ENCODE data around the gene RGS10. TPM values are rescaled to one million over a fixed set of nuclear protein-coding genes. Genes with fewer than 3 reads are reported as not detected.

RGS10 gene
- total RNA-seq, 1 experiment from 2014 or later = 10.8 TPM

- no peak for TF ChIP-seq CTCF (IDR thresholded peaks at IDR 0.05; ENCODE audit: unreplicated experiment)
- Mint-ChIP-seq H3K36me3 (ENCODE audit: insufficient read depth, unreplicated experiment) (no peaks in the 10 kb centered on the region), H3K27ac (ENCODE audit: unreplicated experiment) (no peak overlapping the region), H3K27me3 (ENCODE audit: unreplicated experiment) (no peaks in the 10 kb centered on the region), H3K9me3 (ENCODE audit: low read depth, unreplicated experiment) (no peaks in the 10 kb centered on the region), H3K4me3 (ENCODE audit: low read depth, unreplicated experiment) (no peak overlapping the region), H3K4me1 (ENCODE audit: low read depth, unreplicated experiment) (no peaks in the 10 kb centered on the region)
- intact Hi-C loops (cut with micrococcal nuclease; ENCODE audit: unreplicated experiment) = no loop called here
- CTCF ChIA-PET = no interaction called here
- DNase-seq = no peak
- no TSS peak for BruUV-seq (replicated peaks)
Observed at GRCh38 chr10:119515511-119516045, 26.9 kb downstream of the RGS10 start.

DNA sequence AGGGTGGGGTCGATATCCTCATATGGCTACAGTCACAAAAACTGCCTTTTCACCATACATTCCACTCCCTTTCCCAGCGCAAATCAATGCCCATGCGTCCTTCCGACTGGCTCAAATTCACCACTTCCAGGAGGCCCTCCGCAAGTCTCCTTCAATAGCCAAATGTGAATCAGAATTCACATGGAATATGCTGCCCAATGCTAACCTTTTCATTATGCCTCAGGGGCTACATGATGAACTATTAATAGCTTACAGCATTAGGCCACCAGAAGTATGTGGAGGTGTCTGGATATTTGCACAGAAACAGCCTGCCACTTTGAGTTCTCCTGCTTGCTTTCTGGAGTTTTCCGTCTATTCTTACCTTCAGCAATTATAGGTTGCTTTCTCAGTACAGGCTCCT is 27.7 kb downstream of the RGS10 start:
- H3K27me3 Mint-ChIP-seq (ENCODE audit: unreplicated experiment) = no peaks in the 10 kb centered on the region
- CTCF ChIA-PET = interaction anchor here (0.6 kb wide), 1 partner anchor 129 kb away, joined by 3 read pairs; no protein-coding TSS in a partner anchor
- no peak overlapping the region for H3K27ac Mint-ChIP-seq (ENCODE audit: unreplicated experiment)
- no TSS peak for BruUV-seq (replicated peaks)
- H3K9me3 Mint-ChIP-seq (ENCODE audit: low read depth, unreplicated experiment) = no peaks in the 10 kb centered on the region
- H3K4me1 Mint-ChIP-seq (ENCODE audit: low read depth, unreplicated experiment) = no peaks in the 10 kb centered on the region
- no peak overlapping the region for H3K4me3 Mint-ChIP-seq (ENCODE audit: low read depth, unreplicated experiment)
- DNase-seq = no peak
- intact Hi-C loops (cut with micrococcal nuclease; ENCODE audit: unreplicated experiment) = no loop called here
- H3K36me3 Mint-ChIP-seq (ENCODE audit: insufficient read depth, unreplicated experiment) = no peaks in the 10 kb centered on the region
- no peak for TF ChIP-seq CTCF (IDR thresholded peaks at IDR 0.05; ENCODE audit: unreplicated experiment)

- TF ChIP-seq CTCF (IDR thresholded peaks at IDR 0.05; ENCODE audit: unreplicated experiment) = no peak
Observed at GRCh38 chr10:119511828-119512515, 30.5 kb downstream of the RGS10 start.

DNA sequence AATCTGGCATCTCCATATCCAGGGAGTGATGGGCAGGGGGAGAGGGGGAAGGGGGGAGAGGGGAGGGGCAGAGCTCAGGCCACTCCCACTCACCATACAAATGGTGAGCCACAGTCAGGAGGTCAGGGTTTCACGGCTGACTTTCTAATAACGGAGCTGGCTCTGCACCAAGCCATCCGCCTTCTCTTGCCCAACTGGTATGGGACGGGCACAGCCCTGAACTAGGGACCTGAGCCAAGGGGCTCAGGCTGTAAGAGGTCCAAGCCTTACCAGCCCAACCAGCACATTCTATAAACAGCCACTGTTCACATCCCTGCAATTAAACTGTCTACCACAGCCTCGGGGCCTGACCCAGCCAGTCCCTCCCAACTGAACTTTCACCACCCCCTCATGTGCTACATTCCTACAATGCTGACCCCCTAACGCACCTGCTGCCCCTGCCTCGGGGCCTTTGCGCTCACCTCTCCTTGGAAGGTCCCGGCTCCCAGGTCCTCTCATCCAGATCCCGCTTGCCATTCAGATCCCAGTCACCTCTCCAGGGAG is 32.5 kb downstream of the RGS10 start:
- TF ChIP-seq CTCF (IDR thresholded peaks at IDR 0.05; ENCODE audit: unreplicated experiment) = no peak
- no peaks in the 10 kb centered on the region for H3K27me3 Mint-ChIP-seq (ENCODE audit: unreplicated experiment)
- CTCF ChIA-PET = no interaction called here
- H3K4me3 Mint-ChIP-seq (ENCODE audit: low read depth, unreplicated experiment) = no peak overlapping the region
- H3K36me3 Mint-ChIP-seq (ENCODE audit: insufficient read depth, unreplicated experiment) = no peaks in the 10 kb centered on the region
- no peak overlapping the region for H3K27ac Mint-ChIP-seq (ENCODE audit: unreplicated experiment)
- no peaks in the 10 kb centered on the region for H3K4me1 Mint-ChIP-seq (ENCODE audit: low read depth, unreplicated experiment)
- no peak for DNase-seq
- no peaks in the 10 kb centered on the region for H3K9me3 Mint-ChIP-seq (ENCODE audit: low read depth, unreplicated experiment)
- intact Hi-C loops (cut with micrococcal nuclease; ENCODE audit: unreplicated experiment) = no loop called here
- BruUV-seq (replicated peaks) = no TSS peak

More at GRCh38 chr10:119511828-119512515, 30.5 kb downstream of the RGS10 start:
- intact Hi-C loops (cut with micrococcal nuclease; ENCODE audit: unreplicated experiment) = no loop called here
- no peak for DNase-seq
- Mint-ChIP-seq H3K36me3 (ENCODE audit: insufficient read depth, unreplicated experiment) (no peaks in the 10 kb centered on the region), H3K27me3 (ENCODE audit: unreplicated experiment) (no peaks in the 10 kb centered on the region), H3K27ac (ENCODE audit: unreplicated experiment) (no peak overlapping the region), H3K4me1 (ENCODE audit: low read depth, unreplicated experiment) (no peaks in the 10 kb centered on the region), H3K9me3 (ENCODE audit: low read depth, unreplicated experiment) (no peaks in the 10 kb centered on the region), H3K4me3 (ENCODE audit: low read depth, unreplicated experiment) (no peak overlapping the region)
- CTCF ChIA-PET = no interaction called here
- BruUV-seq (replicated peaks) = no TSS peak
